Measurements from ENCODE around the gene PLVAP.

Gene PLVAP

GRCh38 chr19:17333611-17334413 lies 43.3 kb downstream of the PLVAP start:
- no peak for TF ChIP-seq CTCF (conservative IDR thresholded peaks at IDR 0.05; ENCODE audit: low read depth, low read length)
- peak; percentile 84 for DNase-seq (ENCODE audit: low read depth)
- peak overlapping the region; percentile 68 for H3K4me3 ChIP-seq (ENCODE audit: low read depth, low read length)

GRCh38 chr19:17332677-17333581 lies 44.2 kb downstream of the PLVAP start:
- no peak for TF ChIP-seq CTCF (conservative IDR thresholded peaks at IDR 0.05; ENCODE audit: low read depth, low read length)
- H3K4me3 ChIP-seq (ENCODE audit: low read depth, low read length): no peak overlapping the region
- peak; percentile 65 for DNase-seq (ENCODE audit: low read depth)

- no peak for DNase-seq (ENCODE audit: low read depth)
- no peak overlapping the region for H3K4me3 ChIP-seq (ENCODE audit: low read depth, low read length)
- no peak for TF ChIP-seq CTCF (conservative IDR thresholded peaks at IDR 0.05; ENCODE audit: low read depth, low read length)
These were observed 44.8 kb downstream of the PLVAP start for GRCh38 chr19:17332360-17332676.

- no peak for DNase-seq (ENCODE audit: low read depth)
- no peak for TF ChIP-seq CTCF (conservative IDR thresholded peaks at IDR 0.05; ENCODE audit: low read depth, low read length)
- no peak overlapping the region for H3K4me3 ChIP-seq (ENCODE audit: low read depth, low read length)
These were observed 46.0 kb downstream of the PLVAP start for GRCh38 chr19:17331045-17331558.

GRCh38 chr19:17330262-17331044 lies 46.7 kb downstream of the PLVAP start:
- H3K4me3 ChIP-seq (ENCODE audit: low read depth, low read length): no peak overlapping the region
- no peak for TF ChIP-seq CTCF (conservative IDR thresholded peaks at IDR 0.05; ENCODE audit: low read depth, low read length)
- DNase-seq (ENCODE audit: low read depth): no peak

- H3K4me3 ChIP-seq (ENCODE audit: low read depth, low read length): no peak overlapping the region
- no peak for TF ChIP-seq CTCF (conservative IDR thresholded peaks at IDR 0.05; ENCODE audit: low read depth, low read length)
- DNase-seq (ENCODE audit: low read depth): no peak
These were observed 47.5 kb downstream of the PLVAP start for GRCh38 chr19:17329366-17330261.
